CMK (cell line): ENCODE results near the gene ARL14.
"Not testable (repeated sequence)": the region's sequence is repeated elsewhere in the genome, so short reads cannot be mapped to it uniquely, and the experiment has no call there.

Experiments used
- DNase-seq: peaks from one replicate; pipeline ENCODE4 v3.0.0-alpha.2; 2010; ENCODE audit warnings: low read depth

Gene ARL14

DNA sequence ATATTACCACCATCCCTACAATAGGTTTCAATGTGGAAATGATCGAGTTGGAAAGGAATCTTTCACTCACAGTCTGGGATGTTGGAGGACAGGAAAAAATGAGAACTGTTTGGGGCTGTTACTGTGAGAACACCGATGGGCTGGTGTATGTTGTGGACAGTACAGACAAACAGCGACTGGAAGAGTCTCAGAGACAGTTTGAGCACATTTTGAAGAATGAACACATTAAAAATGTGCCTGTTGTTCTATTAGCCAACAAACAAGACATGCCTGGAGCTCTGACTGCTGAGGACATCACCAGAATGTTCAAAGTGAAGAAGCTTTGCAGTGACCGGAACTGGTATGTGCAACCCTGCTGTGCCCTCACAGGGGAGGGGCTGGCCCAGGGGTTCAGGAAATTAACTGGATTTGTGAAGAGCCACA is 510 bp downstream of the ARL14 start:
- no peak for DNase-seq

DNA sequence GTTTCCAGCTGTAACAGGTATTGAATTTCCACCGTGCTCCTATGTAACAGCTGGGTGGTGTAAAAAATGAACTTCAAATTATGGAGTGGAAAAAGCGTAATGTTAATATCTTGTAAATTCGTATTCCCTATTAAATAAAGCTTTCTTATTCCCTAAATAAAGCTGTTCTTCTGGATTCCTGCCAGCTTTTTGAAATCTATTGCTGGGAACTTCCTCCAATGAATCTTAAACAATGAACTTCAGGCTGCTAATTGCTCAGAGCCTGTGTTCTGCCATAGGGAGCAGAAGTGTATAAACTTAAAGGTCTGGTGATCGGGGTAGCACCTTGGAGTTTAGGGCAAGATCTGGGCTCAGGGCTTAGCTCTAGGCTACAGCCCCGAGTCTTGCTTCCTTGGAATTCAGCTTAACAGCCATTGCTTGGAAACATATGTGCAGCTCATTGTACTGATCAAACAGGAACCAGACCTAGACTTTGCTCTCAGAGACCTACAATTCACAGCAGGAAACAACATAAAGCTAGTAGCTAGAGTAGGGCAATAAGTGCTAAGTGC is 1.4 kb downstream of the ARL14 start:
- DNase-seq: no peak

DNA sequence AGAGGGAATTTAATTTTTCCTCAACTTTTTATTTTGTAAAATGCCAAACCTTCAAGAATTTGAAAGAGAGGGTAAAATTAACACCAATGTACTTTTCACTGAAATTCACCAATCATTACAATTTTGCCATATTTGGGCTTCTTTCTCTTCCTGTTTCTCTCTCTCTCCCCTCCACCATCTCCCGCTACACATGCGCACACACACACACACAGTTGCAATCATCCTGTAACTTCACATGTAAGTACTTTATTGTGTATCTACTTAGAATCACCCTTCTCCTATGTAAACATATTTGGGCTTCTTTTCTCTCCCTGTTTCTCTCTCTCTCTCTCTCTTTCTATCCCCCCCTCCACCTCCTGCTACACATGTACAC is 7.4 kb downstream of the ARL14 start:
- no peak for DNase-seq

DNA sequence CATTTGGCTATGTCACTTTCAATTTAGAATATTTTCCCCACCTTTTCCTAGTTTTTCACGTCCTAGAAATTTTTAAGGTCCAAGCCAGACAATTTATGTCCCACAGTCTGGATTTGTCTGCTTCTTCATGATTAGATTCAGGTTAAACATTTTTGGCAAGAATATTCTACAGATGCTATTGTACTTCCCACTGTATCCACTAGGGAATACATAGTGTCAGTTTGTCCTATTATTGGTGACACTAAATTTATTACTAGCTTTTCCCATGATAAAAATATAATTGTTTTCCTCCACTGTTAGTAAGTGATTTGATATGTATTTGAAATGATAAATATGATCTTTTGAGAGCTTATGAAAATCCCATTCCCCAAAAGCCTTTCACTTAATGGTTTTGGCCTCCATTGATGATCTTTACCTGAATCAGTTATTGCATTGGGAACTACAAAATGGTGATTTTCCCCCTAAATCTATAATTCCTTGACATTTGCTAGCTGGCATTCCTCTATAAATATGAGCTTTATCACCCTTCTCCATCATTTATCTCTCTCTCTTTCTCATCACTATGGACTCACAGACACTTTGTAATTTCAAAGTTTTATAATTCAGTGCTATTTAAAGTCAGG is 8.3 kb downstream of the ARL14 start:
- no peak for DNase-seq

DNA sequence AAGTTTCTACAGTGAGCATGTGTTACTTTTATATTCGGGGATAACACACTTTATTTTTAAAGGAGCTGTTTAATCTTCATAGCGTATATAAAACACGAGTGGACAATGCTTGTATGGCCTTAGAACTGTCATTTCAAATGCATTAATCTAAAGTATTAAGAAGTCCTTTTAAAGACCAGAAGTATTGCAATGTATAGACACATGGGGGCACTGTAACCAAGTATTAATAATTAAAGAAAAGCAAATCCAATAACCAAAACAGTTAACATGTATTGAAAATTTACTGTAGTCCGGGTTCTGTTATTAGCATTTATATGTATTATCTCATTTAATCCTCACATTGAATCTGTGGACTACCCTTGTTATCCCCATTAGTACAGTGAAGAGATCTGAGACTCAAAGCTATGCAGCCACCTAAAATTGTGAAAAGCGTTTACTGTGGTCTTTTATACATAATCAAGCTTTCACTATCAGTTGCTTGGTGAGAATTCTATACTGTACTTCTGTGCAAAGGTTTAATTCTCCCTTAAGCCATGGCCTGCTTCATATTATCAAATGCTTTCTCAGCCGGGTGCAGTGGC is 10.1 kb downstream of the ARL14 start:
- DNase-seq: no peak

DNA sequence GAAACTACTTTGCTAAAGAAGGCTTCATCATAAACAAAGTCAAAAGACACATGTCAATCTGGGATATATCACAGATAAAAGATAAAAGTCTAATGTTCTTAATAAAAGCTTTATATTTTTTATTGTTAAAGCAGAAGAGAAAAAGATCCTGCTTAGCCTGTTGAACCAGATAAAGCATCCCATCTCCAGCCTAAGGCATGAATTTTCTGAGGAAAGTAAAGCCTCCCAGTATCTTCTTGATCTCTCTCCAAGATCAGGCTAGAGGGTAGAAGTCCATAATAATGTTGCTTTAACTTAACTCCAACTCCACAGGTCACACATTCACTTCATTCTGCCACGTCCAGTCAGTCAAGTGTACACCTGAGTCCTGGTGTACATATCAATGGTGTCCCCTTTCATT is 14.2 kb downstream of the ARL14 start:
- no peak for DNase-seq

DNA sequence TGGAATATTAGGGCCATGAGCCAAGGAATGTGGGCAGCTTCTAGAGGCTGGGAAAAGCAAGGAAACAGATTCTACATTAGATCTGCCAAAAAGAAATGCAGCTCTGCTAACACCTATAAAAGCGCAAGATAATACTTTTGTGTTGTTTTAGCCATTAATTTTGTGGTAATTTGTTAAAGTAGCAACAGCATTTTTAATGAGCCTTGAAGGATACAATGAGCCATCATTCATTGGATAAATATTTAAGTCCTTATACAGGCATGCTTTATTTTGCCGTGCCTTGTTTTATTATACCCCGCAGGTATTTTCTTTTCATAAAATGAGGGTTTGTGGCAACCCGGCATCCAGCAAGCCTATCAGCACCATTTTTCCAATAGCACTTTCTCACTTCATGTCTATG is 15.0 kb downstream of the ARL14 start:
- DNase-seq: no peak

DNA sequence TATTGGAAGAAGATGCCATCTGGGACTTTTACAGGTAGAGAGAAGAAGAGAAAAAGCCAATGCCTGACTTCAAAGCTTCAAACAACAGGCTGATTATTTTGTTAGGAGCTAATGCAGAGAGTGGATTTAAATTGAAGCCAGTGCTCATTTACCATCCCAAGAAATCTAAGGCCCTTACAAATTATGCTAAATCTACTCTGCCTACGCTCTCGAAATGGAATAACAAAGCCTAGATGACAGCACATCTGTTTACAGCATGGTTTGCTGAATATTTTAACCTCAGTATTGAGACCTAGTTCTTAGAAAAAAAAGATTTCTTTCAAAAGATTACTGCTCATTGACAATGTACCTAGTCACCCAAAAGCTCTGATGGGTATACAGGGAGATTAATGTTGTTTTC is 16.2 kb downstream of the ARL14 start:
- DNase-seq: no peak

DNA sequence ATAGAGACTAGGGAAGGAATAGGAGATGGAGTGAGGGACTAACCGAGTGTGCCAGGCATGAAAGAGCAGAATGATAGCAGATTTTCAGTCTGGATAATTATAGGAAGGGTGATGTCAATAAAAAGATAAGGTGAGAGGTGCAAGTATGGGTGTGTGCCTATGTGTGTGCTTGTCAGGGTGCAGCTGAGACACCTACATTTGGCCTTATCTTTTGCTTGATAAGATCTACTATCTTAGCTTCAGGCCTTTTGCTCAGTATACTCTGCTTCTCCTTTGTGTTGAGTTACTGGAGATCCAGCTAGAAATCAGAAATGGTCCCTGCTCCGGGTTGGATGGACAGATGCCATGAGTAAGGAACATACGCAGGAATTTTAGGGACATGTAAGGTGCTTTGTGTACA is 17.4 kb downstream of the ARL14 start:
- no peak for DNase-seq

DNA sequence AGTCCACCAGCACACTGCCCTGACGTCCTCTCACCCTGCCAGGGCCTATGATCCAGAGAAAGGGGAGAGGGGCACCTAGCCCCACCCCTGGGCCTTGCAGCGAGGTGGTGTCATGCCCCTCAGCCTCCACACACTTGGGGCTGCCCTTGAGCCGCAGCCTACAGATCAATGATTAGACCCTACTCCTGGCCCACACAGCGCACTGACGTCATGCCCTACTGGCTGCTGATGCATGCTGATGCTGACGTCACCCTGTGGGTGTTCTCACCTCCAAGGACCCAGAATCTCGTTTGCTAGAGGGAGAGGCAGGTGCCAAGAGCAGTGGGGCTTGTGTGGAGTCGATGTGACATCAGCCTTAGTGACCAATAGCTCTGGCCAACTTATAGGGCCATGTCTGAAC is 18.0 kb downstream of the ARL14 start:
- no peak for DNase-seq

DNA sequence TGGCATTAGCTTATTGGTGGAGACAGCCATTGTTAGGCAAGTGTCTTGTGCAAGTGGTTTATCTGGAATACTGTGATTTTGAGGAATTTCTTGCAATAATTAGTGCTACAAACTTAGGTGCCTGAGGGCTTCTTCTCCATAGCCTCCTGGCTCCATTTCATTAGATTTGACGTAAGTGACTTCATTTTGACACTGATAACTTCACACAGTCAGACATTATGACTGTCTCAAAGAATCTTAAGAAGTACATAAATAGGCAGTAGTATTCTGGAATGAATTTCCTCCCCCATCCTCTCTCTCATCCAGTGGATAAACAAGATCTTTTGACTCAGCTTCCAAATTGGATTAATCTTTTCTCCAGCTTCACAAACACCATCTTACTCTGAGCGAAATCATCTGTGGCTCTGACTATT is 19.0 kb downstream of the ARL14 start:
- no peak for DNase-seq

DNA sequence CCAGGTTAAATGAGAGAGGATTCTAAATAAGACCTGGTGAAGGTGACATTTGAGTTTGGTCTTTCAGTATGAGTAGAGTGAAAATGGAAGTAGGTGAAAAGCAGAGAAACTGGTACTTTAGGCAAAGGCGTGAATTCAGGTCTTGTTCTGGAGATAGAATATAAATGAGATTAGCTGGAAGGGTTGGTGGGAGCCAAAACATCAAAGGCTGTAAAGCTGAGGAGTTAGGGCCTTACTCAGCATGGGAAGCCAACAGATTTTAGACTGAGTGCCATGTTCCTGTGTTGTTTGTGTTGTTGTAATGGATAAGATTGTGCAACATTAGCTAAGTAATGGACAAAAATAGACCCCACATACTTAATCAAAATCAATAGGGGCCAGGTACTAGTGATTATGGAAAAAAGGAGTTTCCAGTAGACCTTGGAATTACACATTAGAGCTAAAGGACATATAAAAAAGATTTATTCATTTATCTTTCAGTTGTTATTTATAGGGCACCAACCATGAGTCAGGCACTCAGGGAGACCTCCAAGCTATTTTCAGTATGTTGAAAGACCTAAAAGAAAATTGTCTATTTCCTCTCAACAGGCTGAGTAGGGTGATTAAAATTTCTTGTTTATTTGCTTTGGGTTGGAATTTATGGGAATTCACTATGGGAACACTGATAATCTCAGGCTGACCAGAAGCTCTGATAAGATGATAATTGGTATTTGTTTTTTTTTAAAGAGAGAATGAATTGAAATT is 20.8 kb downstream of the ARL14 start:
- no peak for DNase-seq

DNA sequence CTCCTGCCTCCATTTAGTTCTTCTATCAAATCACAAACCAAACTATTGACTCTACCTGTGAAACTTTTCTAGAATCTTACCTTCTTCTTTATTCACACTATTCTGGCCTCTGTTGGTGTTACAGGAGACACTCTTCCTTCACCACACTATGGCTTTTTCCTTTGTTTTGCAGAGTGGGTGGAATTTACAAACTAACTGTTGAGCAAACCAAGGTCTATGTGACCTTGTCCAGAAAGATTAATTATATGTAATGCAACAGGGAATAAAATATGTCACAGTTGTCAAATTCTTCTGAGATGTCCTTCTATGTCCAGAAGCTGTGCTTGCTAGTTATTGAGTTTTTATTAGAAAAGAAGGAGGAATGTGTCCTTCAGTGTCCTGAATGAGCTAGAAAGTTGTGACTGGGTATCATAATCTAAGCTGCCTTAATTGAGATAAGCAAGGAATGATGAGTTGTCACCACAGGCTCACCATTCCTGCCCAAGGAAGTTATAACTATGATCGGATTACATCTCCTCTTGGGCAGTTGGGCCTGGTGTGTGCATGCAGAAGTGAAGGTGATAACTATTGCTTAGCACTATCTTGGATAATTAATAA is 21.7 kb downstream of the ARL14 start:
- no peak for DNase-seq

DNA sequence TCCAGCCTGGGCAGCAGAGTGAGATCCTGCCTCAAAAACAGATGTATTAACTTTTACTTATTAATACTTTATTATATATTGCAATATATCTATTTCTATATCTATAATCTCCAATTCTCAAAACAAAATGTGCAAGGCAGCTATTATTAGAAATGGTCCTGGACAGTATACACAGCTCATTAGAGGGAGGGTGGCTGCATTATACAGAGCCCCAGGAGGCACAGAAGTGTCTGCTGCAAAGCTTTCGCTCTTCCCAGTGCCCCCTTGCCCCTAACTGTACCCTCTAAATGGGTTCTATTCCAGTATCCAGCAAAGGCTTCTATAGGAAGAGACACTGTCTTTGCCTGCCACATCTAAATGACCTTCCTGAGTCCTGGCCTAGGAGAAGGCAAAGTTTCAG is 24.5 kb downstream of the ARL14 start:
- DNase-seq: no peak

DNA sequence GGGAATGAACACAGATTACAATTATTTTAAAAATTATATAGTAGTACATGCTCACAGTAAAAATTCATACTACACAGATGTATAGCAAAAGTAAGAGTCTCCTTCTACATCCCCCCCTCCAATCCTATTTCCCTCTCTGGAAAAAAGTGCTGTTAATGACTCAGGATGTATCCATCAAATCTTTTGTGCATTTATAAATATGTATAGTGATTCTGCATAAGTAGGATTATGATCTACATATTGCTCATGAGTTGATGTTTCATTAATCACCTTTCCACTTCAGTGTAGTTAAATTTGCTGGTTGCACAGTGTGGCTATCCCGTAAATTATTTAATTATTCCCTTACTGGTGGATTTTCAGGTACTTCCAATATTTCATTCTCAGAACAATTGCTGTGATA is 25.3 kb downstream of the ARL14 start:
- DNase-seq: no peak

DNA sequence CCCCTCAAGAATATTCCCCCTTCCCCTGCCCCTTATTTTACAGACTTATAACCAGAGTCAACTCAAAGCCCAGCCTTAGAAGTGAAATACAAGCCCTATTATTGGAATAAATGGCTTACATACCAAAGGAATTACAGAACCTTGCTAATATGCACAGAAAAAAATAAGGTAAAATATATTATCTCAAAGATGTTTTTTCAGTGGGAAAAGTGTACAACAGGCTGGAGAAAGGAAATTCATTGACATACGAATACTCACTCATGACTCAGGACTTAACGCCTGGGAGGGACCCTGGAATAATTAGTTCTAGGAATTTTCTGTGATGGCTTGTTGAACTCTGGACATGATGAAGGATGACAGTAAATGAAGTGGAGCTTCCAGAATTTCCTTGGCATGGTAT is 27.0 kb downstream of the ARL14 start:
- no peak for DNase-seq

DNA sequence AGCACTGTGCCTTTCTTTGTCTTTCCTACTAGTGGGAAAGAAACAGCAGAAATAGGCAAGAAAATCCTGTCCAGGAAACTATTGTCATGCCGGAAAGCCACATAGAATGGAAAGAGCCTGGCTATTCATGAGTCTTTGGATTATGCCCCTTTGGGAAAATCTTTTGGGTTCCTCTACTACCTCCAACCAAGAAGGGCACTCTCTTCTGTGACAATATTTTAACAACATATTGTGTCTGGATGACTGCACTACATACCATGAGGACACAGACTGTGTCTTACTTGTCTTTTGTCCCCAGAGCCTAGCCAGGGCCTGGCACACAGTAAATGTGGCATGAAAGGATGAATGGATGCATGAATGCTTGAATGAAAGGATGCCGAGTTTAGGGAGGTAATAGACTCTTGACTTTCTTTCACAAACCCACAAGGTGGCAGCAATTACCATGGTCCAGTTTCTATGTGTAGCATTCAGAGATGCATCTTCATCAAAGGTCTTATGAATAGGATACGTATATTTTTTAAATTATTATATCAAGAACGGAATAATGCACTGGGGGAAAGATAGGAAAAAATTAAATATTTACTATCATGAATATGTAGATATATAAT is 30.3 kb downstream of the ARL14 start:
- DNase-seq: no peak

DNA sequence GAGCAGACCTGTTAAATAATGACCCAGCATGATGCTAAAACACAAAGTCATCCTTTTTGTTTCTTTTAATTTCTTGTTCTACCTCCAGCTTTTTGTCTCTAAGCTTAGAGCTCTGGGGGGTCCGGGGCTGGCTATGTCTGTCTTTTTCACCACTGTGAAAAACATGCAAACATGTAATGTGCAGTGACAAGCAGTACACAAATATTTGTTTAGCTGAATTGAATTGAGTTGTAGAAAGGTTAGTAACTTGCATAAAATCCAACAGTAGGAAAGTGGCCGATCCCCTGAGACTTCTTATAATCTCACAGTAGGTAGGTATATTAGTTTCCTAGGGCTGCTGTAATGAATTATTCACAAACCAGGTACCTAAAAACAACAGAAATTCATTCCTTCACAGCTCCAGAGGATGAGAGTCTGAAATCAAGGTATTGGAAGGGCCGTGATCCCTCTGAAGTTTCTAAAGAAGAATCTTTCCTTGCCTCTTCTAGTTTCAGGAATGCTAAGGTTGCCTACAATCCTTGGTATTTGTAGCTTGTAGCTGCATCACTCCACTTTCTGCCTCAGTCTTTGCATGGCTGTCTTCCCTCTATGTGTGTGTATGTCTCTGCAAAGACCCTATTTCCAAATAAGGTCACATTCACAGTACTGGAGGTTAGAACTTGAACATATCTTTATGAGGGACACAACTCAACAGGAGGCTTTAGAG is 32.7 kb downstream of the ARL14 start:
- no peak for DNase-seq

DNA sequence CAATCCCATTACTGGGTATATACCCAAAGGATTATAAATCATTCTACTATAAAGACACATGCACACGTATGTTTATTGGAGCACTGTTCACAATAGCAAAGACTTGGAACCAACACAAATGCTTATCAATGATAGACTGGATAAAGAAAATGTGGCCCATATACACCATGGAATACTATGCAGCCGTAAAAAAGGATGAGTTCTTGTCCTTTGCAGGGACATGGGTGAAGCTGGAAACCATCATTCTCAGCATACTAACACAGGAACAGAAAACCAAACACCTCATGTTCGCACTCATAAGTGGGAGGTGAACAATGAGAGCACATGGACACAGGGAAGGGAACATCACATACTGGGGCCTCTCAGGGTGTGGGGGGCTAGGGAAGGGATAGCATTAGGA is 36.2 kb downstream of the ARL14 start:
- DNase-seq: not testable (repeated sequence)

DNA sequence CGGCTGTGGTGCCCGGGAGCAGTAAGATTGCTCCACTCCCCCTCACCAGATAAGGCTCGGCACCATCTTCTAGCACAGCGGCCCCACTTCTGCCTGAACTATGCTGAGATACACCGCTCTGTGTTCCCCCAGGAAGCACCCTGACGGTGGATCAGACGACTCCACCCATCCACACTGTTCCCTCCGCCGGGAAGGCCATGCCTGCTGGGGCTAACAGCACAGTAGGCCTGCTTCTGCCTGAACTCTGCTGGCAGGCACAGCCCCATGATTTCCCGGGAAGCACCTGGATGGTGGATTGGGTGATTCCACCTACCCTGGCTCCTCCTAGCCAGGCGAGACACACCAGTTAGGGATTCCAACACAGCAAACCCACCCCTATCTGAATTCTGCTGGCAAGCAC is 42.8 kb downstream of the ARL14 start:
- DNase-seq: no peak

DNA sequence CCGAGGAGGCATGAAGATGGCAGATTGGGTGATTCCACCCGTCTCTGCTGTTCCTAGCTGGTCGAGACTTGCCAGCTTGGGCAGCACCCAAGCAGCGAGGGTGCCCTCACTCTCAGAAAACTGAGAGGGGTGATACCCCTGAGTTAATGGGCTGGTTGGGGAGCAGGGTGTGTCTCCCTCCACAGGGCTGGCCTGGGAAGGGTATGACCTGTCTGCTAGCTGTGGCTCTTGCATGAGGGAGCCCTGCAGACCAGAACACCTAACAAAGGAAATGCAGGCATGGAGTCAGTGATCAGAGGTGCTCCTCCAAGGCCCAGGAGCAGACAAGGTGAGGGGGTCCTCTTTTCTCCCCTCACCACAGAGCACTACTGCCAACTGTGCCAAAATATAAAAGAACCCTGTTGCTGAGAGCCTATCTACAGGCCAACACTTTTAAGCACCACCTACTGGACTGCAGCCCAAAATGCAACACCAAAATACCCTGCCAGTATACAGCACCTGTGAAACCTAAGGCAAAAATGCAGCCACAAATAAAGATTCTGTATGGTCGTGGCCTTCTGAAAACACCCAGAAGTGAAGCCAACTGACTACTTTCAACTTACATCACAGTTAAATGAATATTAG is 43.3 kb downstream of the ARL14 start:
- no peak for DNase-seq

DNA sequence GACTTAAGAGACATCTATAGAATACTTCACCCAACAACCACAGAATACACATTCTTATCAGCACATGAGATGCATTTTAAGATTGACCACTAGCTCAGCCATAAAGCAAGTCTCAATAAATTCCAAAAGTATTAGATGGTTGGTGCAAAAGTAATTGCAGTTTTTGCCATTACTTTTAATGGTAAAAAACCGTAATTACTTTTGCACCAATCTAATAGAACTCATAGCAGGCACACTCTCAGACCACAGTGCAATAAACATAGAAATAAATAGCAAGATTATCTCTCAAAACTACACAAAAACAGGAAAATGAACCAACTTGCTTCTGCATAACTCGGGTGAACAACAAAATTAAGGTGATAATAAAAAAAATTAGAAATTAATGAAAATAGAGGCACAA is 45.4 kb downstream of the ARL14 start:
- no peak for DNase-seq
